Measurements from ENCODE around the gene SLC44A5. TPM values are rescaled to one million over a fixed set of nuclear protein-coding genes. Genes with fewer than 3 reads are reported as not detected.

The SLC44A5 gene
- total RNA-seq, 1 experiment from 2014 or later = 2.4 TPM

DNA sequence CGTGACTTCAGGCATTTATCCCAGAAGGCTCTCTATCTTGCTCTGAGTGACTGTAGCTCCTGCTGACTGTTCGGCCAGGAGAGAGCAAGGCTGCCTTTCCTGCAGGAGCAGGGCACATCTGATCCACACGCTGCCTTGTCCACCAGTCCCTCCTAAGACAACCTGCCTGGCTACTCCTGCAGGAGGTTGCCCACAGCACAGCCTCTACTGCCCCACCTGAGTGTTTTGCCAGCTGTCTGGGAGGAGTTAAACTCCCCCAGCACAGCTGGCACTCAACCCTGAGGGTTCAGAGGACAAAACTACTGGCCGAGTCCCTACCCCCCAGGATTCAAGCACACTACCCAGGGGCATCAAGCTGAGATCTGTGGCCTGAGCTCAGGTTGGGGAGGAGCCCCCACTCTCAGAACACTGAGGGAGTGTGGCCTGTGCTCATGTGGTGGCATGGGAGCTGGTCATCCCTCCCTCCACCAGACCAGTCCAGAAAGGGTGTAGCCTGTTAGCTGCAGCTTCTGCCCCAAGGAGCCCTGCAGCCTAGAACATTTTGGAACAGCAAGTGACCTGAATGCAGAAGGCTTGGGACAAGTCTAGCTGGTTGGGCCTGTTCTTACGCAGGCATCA lies 237.3 kb downstream of the SLC44A5 start:
- Histone ChIP-seq H3K79me1 (ENCODE audit: insufficient read depth, low read depth, low read length, poor library complexity, severe bottlenecking) (peaks cover 4% of the 10 kb centered on the region), H2BK5ac (ENCODE audit: insufficient read length, low read length) (no peak overlapping the region), H2AK5ac (ENCODE audit: insufficient read length, low read length) (no peak overlapping the region), H3K18ac (ENCODE audit: insufficient read length, low read depth, low read length) (no peak overlapping the region), H2BK12ac (ENCODE audit: insufficient read length, low read depth, low read length) (no peak overlapping the region), H3K9ac (ENCODE audit: extremely low read depth, insufficient read length, low read length) (no peak overlapping the region), H3T11ph (ENCODE audit: low read length) (no peak overlapping the region), H3K4ac (ENCODE audit: low read depth, low read length) (no peak overlapping the region; the same call in 1 of the 2 replicates), H2AFZ (ENCODE audit: low read length) (no peak overlapping the region), H3K27ac (ENCODE audit: insufficient read length, low read depth, low read length) (no peak overlapping the region), H3K9me3 (ENCODE audit: control insufficient read depth, low read depth, low read length) (no peaks in the 10 kb centered on the region), H2BK20ac (ENCODE audit: low read depth, low read length, poor library complexity, severe bottlenecking) (no peak overlapping the region), H3K23ac (ENCODE audit: insufficient read length, low read depth, low read length) (no peak overlapping the region), H3K14ac (ENCODE audit: insufficient read depth, low read length) (peak overlapping the region; percentile 23; the same call in 1 of the 2 replicates), H3K4me1 (ENCODE audit: insufficient read depth, low read length) (no peaks in the 10 kb centered on the region; the same call in 1 of the 2 replicates), H3K56ac (ENCODE audit: insufficient read length, low read depth, low read length) (no peak overlapping the region), H3K4me2 (ENCODE audit: insufficient read depth, insufficient read length, low read length) (no peak overlapping the region), H3K27me3 (ENCODE audit: insufficient read depth, low read length) (no peaks in the 10 kb centered on the region), H2BK15ac (ENCODE audit: low read depth, low read length) (no peak overlapping the region), H3K79me2 (ENCODE audit: insufficient read depth, low read length) (no peaks in the 10 kb centered on the region; the same call in 1 of the 2 replicates), H4K20me1 (ENCODE audit: control insufficient read depth, insufficient read depth, insufficient read length) (no peaks in the 10 kb centered on the region), H2BK120ac (ENCODE audit: low read depth, low read length, poor library complexity, severe bottlenecking) (no peak overlapping the region), H4K91ac (ENCODE audit: insufficient read length, low read depth, low read length) (no peak overlapping the region), H4K8ac (replicated peaks; ENCODE audit: insufficient read length, low read depth, low read length) (no peak overlapping the region), H4K5ac (ENCODE audit: insufficient read length, low read depth, low read length) (no peak overlapping the region), H3K23me2 (ENCODE audit: insufficient read length, low read depth, low read length, poor library complexity, severe bottlenecking) (no peaks in the 10 kb centered on the region)
- TF ChIP-seq, protein P1, sequence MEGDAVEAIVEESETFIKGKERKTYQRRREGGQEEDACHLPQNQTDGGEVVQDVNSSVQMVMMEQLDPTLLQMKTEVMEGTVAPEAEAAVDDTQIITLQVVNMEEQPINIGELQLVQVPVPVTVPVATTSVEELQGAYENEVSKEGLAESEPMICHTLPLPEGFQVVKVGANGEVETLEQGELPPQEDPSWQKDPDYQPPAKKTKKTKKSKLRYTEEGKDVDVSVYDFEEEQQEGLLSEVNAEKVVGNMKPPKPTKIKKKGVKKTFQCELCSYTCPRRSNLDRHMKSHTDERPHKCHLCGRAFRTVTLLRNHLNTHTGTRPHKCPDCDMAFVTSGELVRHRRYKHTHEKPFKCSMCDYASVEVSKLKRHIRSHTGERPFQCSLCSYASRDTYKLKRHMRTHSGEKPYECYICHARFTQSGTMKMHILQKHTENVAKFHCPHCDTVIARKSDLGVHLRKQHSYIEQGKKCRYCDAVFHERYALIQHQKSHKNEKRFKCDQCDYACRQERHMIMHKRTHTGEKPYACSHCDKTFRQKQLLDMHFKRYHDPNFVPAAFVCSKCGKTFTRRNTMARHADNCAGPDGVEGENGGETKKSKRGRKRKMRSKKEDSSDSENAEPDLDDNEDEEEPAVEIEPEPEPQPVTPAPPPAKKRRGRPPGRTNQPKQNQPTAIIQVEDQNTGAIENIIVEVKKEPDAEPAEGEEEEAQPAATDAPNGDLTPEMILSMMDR (conservative IDR thresholded peaks at IDR 0.05) = no peak
- Mint-ChIP-seq H3K27me3 (ENCODE audit: low read depth) (0 out of 2 replicates have a peak, but pooled peaks cover 1% of the 10 kb centered on the region), H3K4me1 (peaks cover 19 to 31% of the 10 kb centered on the region in 2 experiments), H3K36me3 (ENCODE audit: insufficient read depth in 1 of 3, low read depth in 3 of 3) (peaks cover 4 to 19% (median 13%) of the 10 kb centered on the region in 3 experiments), H3K4me3 (no peak overlapping the region), H3K9me3 (peaks cover 0 to 6% of the 10 kb centered on the region in 2 experiments; a peak in 3 of 5 replicates), H3K27ac (no peak overlapping the region; a peak in 1 of 7 replicates)
- no CpG with 5 or more reads among the region's 5 CpGs for WGBS (ENCODE audit: extremely low coverage, insufficient read length, low lambda C conversion rate)
- DNase-seq = no peak
